Fibroblast of skin of abdomen (primary cell): ENCODE results near the gene KIF14.
"Not testable (repeated sequence)": the region's sequence is repeated elsewhere in the genome, so short reads cannot be mapped to it uniquely, and the experiment has no call there.

ENCODE experiments used
- DNase-seq: peaks from one replicate; pipeline ENCODE4 v3.0.0-alpha.2; 2013

Gene KIF14

GRCh38 chr1:200630515-200630899 is 10.0 kb upstream of the KIF14 start:
- DNase-seq: not testable (repeated sequence)

- no peak for DNase-seq
Observed at GRCh38 chr1:200629876-200630514, 9.4 kb upstream of the KIF14 start.

GRCh38 chr1:200628223-200628881 is 7.8 kb upstream of the KIF14 start:
- no peak for DNase-seq

GRCh38 chr1:200627575-200628222 is 7.1 kb upstream of the KIF14 start:
- no peak for DNase-seq

- DNase-seq: no peak
Observed at GRCh38 chr1:200626853-200627534, 6.4 kb upstream of the KIF14 start.

GRCh38 chr1:200625381-200625824 is 4.9 kb upstream of the KIF14 start:
- DNase-seq: peak; percentile 34

- DNase-seq: no peak
Observed at GRCh38 chr1:200624679-200625335, 4.3 kb upstream of the KIF14 start.

- no peak for DNase-seq
Observed at GRCh38 chr1:200619894-200620272, 668 bp downstream of the KIF14 start.

- peak; percentile 74 for DNase-seq
Observed at GRCh38 chr1:200610846-200611245, 9.7 kb downstream of the KIF14 start.

GRCh38 chr1:200602632-200603031 is 17.9 kb downstream of the KIF14 start:
- DNase-seq: no peak

GRCh38 chr1:200590001-200590400 is 30.6 kb downstream of the KIF14 start:
- no peak for DNase-seq

GRCh38 chr1:200588698-200589097 is 31.9 kb downstream of the KIF14 start:
- DNase-seq: no peak

GRCh38 chr1:200564319-200564718 is 56.2 kb downstream of the KIF14 start:
- no peak for DNase-seq

- DNase-seq: no peak
Observed at GRCh38 chr1:200561856-200562214, 58.7 kb downstream of the KIF14 start.

GRCh38 chr1:200558866-200559459 is 61.6 kb downstream of the KIF14 start:
- peak; percentile 36 for DNase-seq

- peak; percentile 13 for DNase-seq
Observed at GRCh38 chr1:200556002-200556401, 64.5 kb downstream of the KIF14 start.

GRCh38 chr1:200552737-200553136 is 67.8 kb downstream of the KIF14 start:
- not testable (repeated sequence) for DNase-seq

- DNase-seq: no peak
Observed at GRCh38 chr1:200550367-200550766, 70.2 kb downstream of the KIF14 start.

- DNase-seq: no peak
Observed at GRCh38 chr1:200547386-200547785, 73.2 kb downstream of the KIF14 start.

- no peak for DNase-seq
Observed at GRCh38 chr1:200546577-200546976, 74.0 kb downstream of the KIF14 start.

- no peak for DNase-seq
Observed at GRCh38 chr1:200542162-200542561, 78.4 kb downstream of the KIF14 start.

GRCh38 chr1:200540281-200540680 is 80.3 kb downstream of the KIF14 start:
- no peak for DNase-seq
